Right hindlimb (tissue), 1 donor: ENCODE measurements around the gene RGS14.
A peak's percentile ranks its signal among the peaks of the same experiment; 100 is the strongest.
"Not testable (repeated sequence)": the region's sequence is repeated elsewhere in the genome, so short reads cannot be mapped to it uniquely, and the experiment has no call there.

Experiments used
- DNase-seq: peaks from one replicate; pipeline ENCODE4 v3.0.0-alpha.2; 2018

The RGS14 gene

GRCh38 chr5:177350776-177351391, 6.8 kb upstream of the RGS14 start:
- no peak for DNase-seq

- peak; percentile 97 for DNase-seq
Observed at GRCh38 chr5:177351392-177352329, 6.1 kb upstream of the RGS14 start, which contains the start of gene LMAN2. Gene LMAN2, minus strand, starts transcription at chr5:177351668. Its CDS starts 21 bp downstream, at chr5:177351647.

GRCh38 chr5:177353093-177353492, 4.6 kb upstream of the RGS14 start:
- DNase-seq: no peak

GRCh38 chr5:177354256-177354655, 3.5 kb upstream of the RGS14 start:
- no peak for DNase-seq

GRCh38 chr5:177354711-177355110, 3.0 kb upstream of the RGS14 start:
- DNase-seq: no peak

- no peak for DNase-seq
Observed at GRCh38 chr5:177355162-177355867, 2.4 kb upstream of the RGS14 start.

- DNase-seq: no peak
Observed at GRCh38 chr5:177355868-177356168, 1.9 kb upstream of the RGS14 start.

- no peak for DNase-seq
Observed at GRCh38 chr5:177356746-177357145, 978 bp upstream of the RGS14 start.

- DNase-seq: no peak
Observed at GRCh38 chr5:177357146-177357458, 622 bp upstream of the RGS14 start.

GRCh38 chr5:177358370-177358819, 671 bp downstream of the RGS14 start:
- no peak for DNase-seq

- DNase-seq: no peak
Observed at GRCh38 chr5:177359451-177359851, 1.7 kb downstream of the RGS14 start.

- no peak for DNase-seq
Observed at GRCh38 chr5:177359860-177360259, 2.1 kb downstream of the RGS14 start.

GRCh38 chr5:177360740-177361139, 3.0 kb downstream of the RGS14 start:
- DNase-seq: not testable (repeated sequence)

GRCh38 chr5:177361418-177362291, 3.9 kb downstream of the RGS14 start:
- DNase-seq: no peak

GRCh38 chr5:177362292-177362609, 4.5 kb downstream of the RGS14 start:
- no peak for DNase-seq

GRCh38 chr5:177362610-177363507, 5.1 kb downstream of the RGS14 start:
- DNase-seq: peak; percentile 62

GRCh38 chr5:177363565-177363964, 5.8 kb downstream of the RGS14 start:
- DNase-seq: no peak

- no peak for DNase-seq
Observed at GRCh38 chr5:177364159-177364962, 6.6 kb downstream of the RGS14 start.

GRCh38 chr5:177365845-177366527, 8.3 kb downstream of the RGS14 start:
- peak; percentile 42 for DNase-seq
